IMR-90 (cell line): Measurements from ENCODE around the gene CLCF1.

Experiments used
- CTCF ChIP-seq: conservative IDR thresholded peaks from 2 replicates; pipeline ENCODE4 v1.5.1; 2012; ENCODE audit warnings: mild to moderate bottlenecking, low read depth, low read length, improper control_type of control experiment
- POLR2A ChIP-seq: IDR thresholded peaks from 2 replicates; pipeline ENCODE4 v1.6.1; 2012; ENCODE audit warnings: mild to moderate bottlenecking, low read depth, low read length

GRCh38 chr11:67337257-67337656 lies 36.1 kb downstream of the CLCF1 start:
- no peak for TF ChIP-seq CTCF
- TF ChIP-seq POLR2A: no peak
